Stomach (tissue), 4 donors: ENCODE results near the gene RNH1.

ENCODE experiments used
- EP300 ChIP-seq: sonication (generic); formaldehyde crosslinking; IDR thresholded peaks from one replicate; pipeline ENCODE4 v1.6.1; 2017; ENCODE audit warnings: antibody characterized with exemption
- POLR2A ChIP-seq, 4 donors: fragments of 450-650 bp; IDR thresholded peaks; one replicate each; pipeline ENCODE4 v1.6.1; 2016; ENCODE audit warnings: antibody characterized with exemption in 4 of 4, control low read depth in 2 of 4, mild to moderate bottlenecking in 1 of 4, moderate library complexity in 1 of 4
- POLR2AphosphoS5 ChIP-seq, 3 donors: sonication (generic); formaldehyde crosslinking; IDR thresholded peaks; one replicate each; pipeline ENCODE4 v1.6.1; 2016; ENCODE audit warnings: antibody characterized with exemption in 3 of 3
- TF ChIP-seq, protein P1 (sequence below), 7 experiments: fragments of 450-650 bp in 4 of 7; fragments of 200-600 bp in 3 of 7; sonication (generic) in 3 of 7; IDR thresholded peaks; one replicate each; pipeline ENCODE4 v1.5.1; 2016 to 2019; ENCODE audit warnings: antibody characterized with exemption in 7 of 7, control low read depth in 2 of 7, mild to moderate bottlenecking in 1 of 7

DNA sequence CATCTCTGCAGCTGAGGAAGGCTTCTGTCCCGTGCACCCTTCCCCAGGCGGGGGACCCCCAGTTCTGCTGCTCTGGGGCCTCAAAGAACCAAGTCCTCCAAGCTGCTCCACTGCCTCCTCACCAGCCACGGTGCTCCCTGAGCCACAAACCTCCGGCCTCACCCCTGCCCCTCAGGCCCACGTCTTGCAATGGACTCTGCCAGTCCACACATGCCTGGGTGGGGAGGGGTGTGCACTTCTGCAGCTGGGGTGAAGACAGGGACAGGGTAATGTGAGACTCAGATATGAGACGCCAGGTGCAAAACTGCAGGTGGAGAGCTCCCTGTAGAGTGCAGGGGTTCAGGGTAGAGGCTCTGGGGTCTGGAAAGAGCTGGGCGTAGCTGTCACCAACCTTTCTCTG, 60.2 kb downstream of the RNH1 start:
- TF ChIP-seq, protein P1, sequence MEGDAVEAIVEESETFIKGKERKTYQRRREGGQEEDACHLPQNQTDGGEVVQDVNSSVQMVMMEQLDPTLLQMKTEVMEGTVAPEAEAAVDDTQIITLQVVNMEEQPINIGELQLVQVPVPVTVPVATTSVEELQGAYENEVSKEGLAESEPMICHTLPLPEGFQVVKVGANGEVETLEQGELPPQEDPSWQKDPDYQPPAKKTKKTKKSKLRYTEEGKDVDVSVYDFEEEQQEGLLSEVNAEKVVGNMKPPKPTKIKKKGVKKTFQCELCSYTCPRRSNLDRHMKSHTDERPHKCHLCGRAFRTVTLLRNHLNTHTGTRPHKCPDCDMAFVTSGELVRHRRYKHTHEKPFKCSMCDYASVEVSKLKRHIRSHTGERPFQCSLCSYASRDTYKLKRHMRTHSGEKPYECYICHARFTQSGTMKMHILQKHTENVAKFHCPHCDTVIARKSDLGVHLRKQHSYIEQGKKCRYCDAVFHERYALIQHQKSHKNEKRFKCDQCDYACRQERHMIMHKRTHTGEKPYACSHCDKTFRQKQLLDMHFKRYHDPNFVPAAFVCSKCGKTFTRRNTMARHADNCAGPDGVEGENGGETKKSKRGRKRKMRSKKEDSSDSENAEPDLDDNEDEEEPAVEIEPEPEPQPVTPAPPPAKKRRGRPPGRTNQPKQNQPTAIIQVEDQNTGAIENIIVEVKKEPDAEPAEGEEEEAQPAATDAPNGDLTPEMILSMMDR (IDR thresholded peaks at IDR 0.05) = no peak
- TF ChIP-seq POLR2A (IDR thresholded peaks at IDR 0.05) (no peak), POLR2AphosphoS5 (IDR thresholded peaks at IDR 0.05) (no peak), EP300 (no peak)
